ENCODE data around the gene KIF13A.

- TF ChIP-seq CTCF (IDR thresholded peaks at IDR 0.05) (no peak), POLR2AphosphoS5 (IDR thresholded peaks at IDR 0.05) (no peak)
These were observed 3.0 kb downstream of the KIF13A start for GRCh38 chr6:17984399-17984798.
